ENCODE results near the gene MAIP1. TPM values are rescaled to one million over a fixed set of nuclear protein-coding genes. Genes with fewer than 3 reads are reported as not detected.
"Not testable (repeated sequence)": the region's sequence is repeated elsewhere in the genome, so short reads cannot be mapped to it uniquely, and the experiment has no call there.

Gene MAIP1
- total RNA-seq, 1 donor, result 26.8 TPM

DNA sequence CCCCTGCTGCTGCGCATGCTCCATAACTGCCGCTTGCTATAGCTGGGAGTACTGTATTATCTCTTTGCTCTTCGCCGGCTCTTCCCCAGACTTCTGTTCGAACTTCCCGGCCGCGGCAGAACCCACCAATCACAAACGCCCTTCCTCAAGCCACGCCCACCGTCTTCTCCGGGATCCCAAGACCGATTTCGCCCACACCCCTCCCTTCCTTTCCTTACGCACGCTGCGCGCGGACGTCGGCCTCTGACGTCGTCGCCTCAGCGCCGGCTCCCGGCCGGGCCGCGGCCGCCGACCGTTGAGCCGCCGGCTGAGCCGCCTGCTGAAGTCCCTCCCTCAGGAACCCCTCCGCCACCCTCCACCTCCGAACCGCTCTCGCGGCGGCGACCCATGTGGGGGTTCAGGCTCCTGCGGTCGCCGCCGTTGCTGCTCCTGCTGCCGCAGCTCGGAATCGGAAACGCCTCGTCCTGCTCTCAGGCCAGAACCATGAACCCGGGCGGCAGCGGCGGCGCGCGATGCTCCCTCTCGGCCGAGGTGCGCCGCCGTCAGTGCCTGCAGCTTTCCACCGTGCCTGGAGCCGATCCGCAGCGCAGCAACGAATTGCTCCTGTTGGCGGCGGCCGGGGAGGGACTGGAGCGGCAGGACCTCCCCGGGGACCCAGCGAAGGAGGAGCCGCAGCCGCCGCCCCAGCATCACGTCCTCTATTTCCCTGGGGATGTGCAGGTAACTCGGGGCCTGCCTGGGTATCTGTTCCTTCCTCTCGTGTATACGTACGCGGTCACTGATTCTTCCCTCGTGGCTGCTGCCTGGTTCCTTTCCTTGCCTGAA is 44.1 kb upstream of the MAIP1 start, which contains the start of gene C2orf69:
Gene C2orf69, plus strand, starts transcription at position 242 of the 825 bp plus-strand sequence. Its CDS starts 146 bp downstream, at position 388.
- Histone ChIP-seq H3K4me2 (ENCODE audit: insufficient read depth, low read length) (peak within 1 kb of the TSS; percentile 93), H3K36me3 (ENCODE audit: insufficient read depth, low read length) (no peaks in the 10 kb centered on the region), H3K4me3 (ENCODE audit: insufficient read depth, low read length) (peak within 1 kb of the TSS; percentile 79), H3K79me2 (ENCODE audit: insufficient read depth, low read length) (peaks cover 46% of the 10 kb centered on the region), H2AFZ (ENCODE audit: low read length) (peak within 1 kb of the TSS; percentile 84), H3K27ac (ENCODE audit: low read depth, low read length) (peak within 1 kb of the TSS; percentile 94), H3K27me3 (ENCODE audit: insufficient read depth, low read length) (no peaks in the 10 kb centered on the region), H3K9me3 (ENCODE audit: low read depth, low read length) (no peaks in the 10 kb centered on the region), H3K4me1 (ENCODE audit: insufficient read depth, low read length) (peaks cover 16% of the 10 kb centered on the region), H4K20me1 (ENCODE audit: insufficient read depth, low read length) (peaks cover 13% of the 10 kb centered on the region)
- TF ChIP-seq, protein P1, sequence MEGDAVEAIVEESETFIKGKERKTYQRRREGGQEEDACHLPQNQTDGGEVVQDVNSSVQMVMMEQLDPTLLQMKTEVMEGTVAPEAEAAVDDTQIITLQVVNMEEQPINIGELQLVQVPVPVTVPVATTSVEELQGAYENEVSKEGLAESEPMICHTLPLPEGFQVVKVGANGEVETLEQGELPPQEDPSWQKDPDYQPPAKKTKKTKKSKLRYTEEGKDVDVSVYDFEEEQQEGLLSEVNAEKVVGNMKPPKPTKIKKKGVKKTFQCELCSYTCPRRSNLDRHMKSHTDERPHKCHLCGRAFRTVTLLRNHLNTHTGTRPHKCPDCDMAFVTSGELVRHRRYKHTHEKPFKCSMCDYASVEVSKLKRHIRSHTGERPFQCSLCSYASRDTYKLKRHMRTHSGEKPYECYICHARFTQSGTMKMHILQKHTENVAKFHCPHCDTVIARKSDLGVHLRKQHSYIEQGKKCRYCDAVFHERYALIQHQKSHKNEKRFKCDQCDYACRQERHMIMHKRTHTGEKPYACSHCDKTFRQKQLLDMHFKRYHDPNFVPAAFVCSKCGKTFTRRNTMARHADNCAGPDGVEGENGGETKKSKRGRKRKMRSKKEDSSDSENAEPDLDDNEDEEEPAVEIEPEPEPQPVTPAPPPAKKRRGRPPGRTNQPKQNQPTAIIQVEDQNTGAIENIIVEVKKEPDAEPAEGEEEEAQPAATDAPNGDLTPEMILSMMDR (IDR thresholded peaks at IDR 0.05; ENCODE audit: extremely low read depth, low read depth, low read length), result no peak
- DNase-seq (ENCODE audit: insufficient read length, low spot score, missing footprints), result peak; percentile 98

DNA sequence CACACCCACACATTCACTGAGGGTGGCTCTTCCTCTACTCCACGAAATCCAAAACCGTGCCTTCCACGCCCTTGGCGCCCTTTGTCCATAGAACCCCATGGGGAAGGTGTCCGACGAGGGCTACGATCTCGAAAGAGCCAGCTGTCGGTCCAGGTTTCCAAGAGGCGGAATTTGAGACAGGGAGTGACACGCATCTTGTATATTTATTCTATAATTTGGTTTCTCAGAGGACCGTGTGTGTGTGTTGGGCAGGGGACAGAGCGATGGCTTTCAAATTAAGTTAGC is 43.6 kb upstream of the MAIP1 start:
- peak overlapping the region; percentile 79 for H3K4me3 ChIP-seq (ENCODE audit: insufficient read depth, low read length)
- H3K79me2 ChIP-seq (ENCODE audit: insufficient read depth, low read length), result peaks cover 51% of the 10 kb centered on the region
- DNase-seq (ENCODE audit: insufficient read length, low spot score, missing footprints), result no peak
- peak overlapping the region; percentile 94 for H3K27ac ChIP-seq (ENCODE audit: low read depth, low read length)
- H3K27me3 ChIP-seq (ENCODE audit: insufficient read depth, low read length), result no peaks in the 10 kb centered on the region
- peaks cover 13% of the 10 kb centered on the region for H4K20me1 ChIP-seq (ENCODE audit: insufficient read depth, low read length)
- peaks cover 16% of the 10 kb centered on the region for H3K4me1 ChIP-seq (ENCODE audit: insufficient read depth, low read length)
- H3K4me2 ChIP-seq (ENCODE audit: insufficient read depth, low read length), result peak overlapping the region; percentile 84
- H2AFZ ChIP-seq (ENCODE audit: low read length), result peak overlapping the region; percentile 84
- TF ChIP-seq, protein P1 (IDR thresholded peaks at IDR 0.05; ENCODE audit: extremely low read depth, low read depth, low read length), result no peak
- no peaks in the 10 kb centered on the region for H3K9me3 ChIP-seq (ENCODE audit: low read depth, low read length)
- H3K36me3 ChIP-seq (ENCODE audit: insufficient read depth, low read length), result peaks cover 3% of the 10 kb centered on the region

DNA sequence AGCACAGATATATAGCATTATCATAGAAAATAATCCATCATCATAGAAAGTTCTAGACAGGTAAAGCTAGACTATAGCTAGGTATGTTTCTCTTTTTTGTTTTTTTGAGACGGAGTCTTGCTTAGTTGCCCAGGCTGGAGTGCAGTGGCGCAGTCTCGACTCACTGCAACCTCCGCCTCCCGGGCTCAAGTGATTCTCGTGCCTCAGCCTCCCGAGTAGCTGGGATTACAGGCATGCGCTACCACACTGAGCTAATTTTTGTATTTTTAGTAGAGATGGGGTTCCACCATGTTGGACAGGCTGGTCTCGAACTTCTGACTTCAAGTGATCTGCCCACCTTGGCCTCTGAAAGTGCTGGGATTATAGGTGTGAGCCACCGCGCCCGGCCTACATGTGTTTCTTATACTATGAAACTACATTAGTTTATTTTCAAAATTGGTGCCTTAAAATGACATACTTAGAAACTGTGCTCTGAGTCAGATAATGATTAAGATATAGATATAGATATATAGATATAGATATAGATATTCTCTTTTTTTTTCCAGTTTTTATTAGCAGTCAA is 42.7 kb upstream of the MAIP1 start:
- Histone ChIP-seq H3K4me2 (ENCODE audit: insufficient read depth, low read length) (peak overlapping the region; percentile 84), H4K20me1 (ENCODE audit: insufficient read depth, low read length) (peaks cover 13% of the 10 kb centered on the region), H3K79me2 (ENCODE audit: insufficient read depth, low read length) (peaks cover 59% of the 10 kb centered on the region), H3K4me1 (ENCODE audit: insufficient read depth, low read length) (peaks cover 16% of the 10 kb centered on the region), H3K27ac (ENCODE audit: low read depth, low read length) (peak overlapping the region; percentile 16), H3K4me3 (ENCODE audit: insufficient read depth, low read length) (peak overlapping the region; percentile 79)
- not testable (repeated sequence) for H3K36me3 ChIP-seq (ENCODE audit: insufficient read depth, low read length); H2AFZ ChIP-seq (ENCODE audit: low read length); H3K9me3 ChIP-seq (ENCODE audit: low read depth, low read length); H3K27me3 ChIP-seq (ENCODE audit: insufficient read depth, low read length); DNase-seq (ENCODE audit: insufficient read length, low spot score, missing footprints)

DNA sequence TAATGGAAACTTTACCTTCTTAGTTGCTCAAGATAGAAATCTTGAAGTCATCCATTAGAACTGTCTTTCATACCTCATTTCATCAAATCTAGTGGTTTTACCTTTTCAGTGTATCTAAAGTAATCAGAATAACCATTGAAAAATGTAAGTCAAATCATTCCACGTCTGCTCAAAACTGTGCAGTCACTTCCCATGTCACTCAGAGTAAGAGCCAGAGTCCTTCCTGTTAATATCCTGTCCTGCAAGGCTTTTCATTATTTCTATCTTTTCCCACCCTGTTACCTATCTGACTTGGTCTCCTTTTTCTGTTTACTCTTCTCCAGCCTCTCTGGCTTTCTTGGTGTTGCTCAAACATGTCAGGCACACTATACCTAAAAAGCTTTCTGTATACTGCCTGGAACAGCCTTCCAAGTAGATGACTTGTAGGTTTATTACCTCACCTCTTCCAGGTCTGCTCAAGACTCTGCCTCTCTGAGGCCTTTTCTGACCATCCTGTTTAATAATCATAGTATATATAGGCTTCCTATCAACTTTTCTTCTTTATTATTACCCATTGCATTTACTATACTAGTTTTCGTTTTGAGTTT is 40.9 kb upstream of the MAIP1 start:
- TF ChIP-seq, protein P1 (IDR thresholded peaks at IDR 0.05; ENCODE audit: extremely low read depth, low read depth, low read length), result no peak
- H3K4me2 ChIP-seq (ENCODE audit: insufficient read depth, low read length), result peak overlapping the region; percentile 29

More for the DNA sequence above, 40.9 kb upstream of the MAIP1 start:
- DNase-seq (ENCODE audit: insufficient read length, low spot score, missing footprints), result no peak
- H3K27ac ChIP-seq (ENCODE audit: low read depth, low read length), result no peak overlapping the region
- no peak overlapping the region for H3K4me3 ChIP-seq (ENCODE audit: insufficient read depth, low read length)
- H3K9me3 ChIP-seq (ENCODE audit: low read depth, low read length), result no peaks in the 10 kb centered on the region
- peak overlapping the region; percentile 32 for H2AFZ ChIP-seq (ENCODE audit: low read length)
- peaks cover 6% of the 10 kb centered on the region for H3K36me3 ChIP-seq (ENCODE audit: insufficient read depth, low read length)
- H3K79me2 ChIP-seq (ENCODE audit: insufficient read depth, low read length), result peaks cover 76% of the 10 kb centered on the region
- no peaks in the 10 kb centered on the region for H3K27me3 ChIP-seq (ENCODE audit: insufficient read depth, low read length)
- peaks cover 13% of the 10 kb centered on the region for H4K20me1 ChIP-seq (ENCODE audit: insufficient read depth, low read length)
- peaks cover 16% of the 10 kb centered on the region for H3K4me1 ChIP-seq (ENCODE audit: insufficient read depth, low read length)
